HUES6 (cell line): Measurements from ENCODE around the gene CAPN10.

Source experiments
- H3K27ac ChIP-seq: 2 replicates; pipeline ENCODE4 v1.7.0; 2013; ENCODE audit warnings: low read depth, mild to moderate bottlenecking, low read length, inconsistent platforms
- H3K27me3 ChIP-seq: 2 replicates; pipeline ENCODE4 v1.6.1; 2013; ENCODE audit warnings: low read length; ENCODE audit not compliant: control insufficient read depth, insufficient read depth
- H3K36me3 ChIP-seq: 2 replicates; pipeline ENCODE4 v1.6.1; 2013; ENCODE audit warnings: low read length; ENCODE audit not compliant: control insufficient read depth, insufficient read depth
- H3K4me1 ChIP-seq: 2 replicates; pipeline ENCODE4 v1.6.1; 2013; ENCODE audit warnings: low read length; ENCODE audit not compliant: control insufficient read depth, insufficient read depth
- H3K4me3 ChIP-seq: 2 replicates; pipeline ENCODE4 v1.5.1; 2013; ENCODE audit warnings: low read depth, low read length
- H3K9ac ChIP-seq: one replicate; pipeline ENCODE4 v1.6.1; 2013; ENCODE audit warnings: mild to moderate bottlenecking, low read length
- H3K9me3 ChIP-seq: 2 replicates; pipeline ENCODE4 v1.6.1; 2013; ENCODE audit warnings: low read depth, low read length; ENCODE audit not compliant: control insufficient read depth, insufficient read depth

The CAPN10 gene

DNA sequence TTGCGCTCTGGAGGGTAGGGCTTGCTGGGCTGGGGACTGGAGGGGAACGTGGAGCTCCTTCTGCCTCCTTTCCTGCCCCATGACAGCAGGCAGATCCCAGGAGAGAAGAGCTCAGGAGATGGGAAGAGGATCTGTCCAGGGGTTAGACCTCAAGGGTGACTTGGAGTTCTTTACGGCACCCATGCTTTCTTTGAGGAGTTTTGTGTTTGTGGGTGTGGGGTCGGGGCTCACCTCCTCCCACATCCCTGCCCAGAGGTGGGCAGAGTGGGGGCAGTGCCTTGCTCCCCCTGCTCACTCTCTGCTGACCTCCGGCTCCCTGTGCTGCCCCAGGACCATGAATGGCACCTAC, 43.1 kb downstream of the CAPN10 start:
- Histone ChIP-seq H3K27me3 (no peaks in the 10 kb centered on the region), H3K4me3 (no peak overlapping the region), H3K4me1 (peaks cover 4% of the 10 kb centered on the region; the same call in 1 of the 2 replicates), H3K36me3 (no peaks in the 10 kb centered on the region), H3K9ac (no peak overlapping the region), H3K9me3 (peaks cover 29% of the 10 kb centered on the region), H3K27ac (no peak overlapping the region)

DNA sequence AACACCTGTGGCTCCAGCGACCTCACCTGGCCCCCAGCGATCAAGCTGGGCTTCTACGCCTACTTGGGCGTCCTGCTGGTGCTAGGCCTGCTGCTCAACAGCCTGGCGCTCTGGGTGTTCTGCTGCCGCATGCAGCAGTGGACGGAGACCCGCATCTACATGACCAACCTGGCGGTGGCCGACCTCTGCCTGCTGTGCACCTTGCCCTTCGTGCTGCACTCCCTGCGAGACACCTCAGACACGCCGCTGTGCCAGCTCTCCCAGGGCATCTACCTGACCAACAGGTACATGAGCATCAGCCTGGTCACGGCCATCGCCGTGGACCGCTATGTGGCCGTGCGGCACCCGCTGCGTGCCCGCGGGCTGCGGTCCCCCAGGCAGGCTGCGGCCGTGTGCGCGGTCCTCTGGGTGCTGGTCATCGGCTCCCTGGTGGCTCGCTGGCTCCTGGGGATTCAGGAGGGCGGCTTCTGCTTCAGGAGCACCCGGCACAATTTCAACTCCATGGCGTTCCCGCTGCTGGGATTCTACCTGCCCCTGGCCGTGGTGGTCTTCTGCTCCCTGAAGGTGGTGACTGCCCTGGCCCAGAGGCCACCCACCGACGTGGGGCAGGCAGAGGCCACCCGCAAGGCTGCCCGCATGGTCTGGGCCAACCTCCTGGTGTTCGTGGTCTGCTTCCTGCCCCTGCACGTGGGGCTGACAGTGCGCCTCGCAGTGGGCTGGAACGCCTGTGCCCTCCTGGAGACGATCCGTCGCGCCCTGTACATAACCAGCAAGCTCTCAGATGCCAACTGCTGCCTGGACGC, 43.6 kb downstream of the CAPN10 start:
- Histone ChIP-seq H3K27me3 (no peaks in the 10 kb centered on the region), H3K27ac (no peak overlapping the region), H3K4me1 (no peaks in the 10 kb centered on the region; the same call in 1 of the 2 replicates), H3K9me3 (peaks cover 35% of the 10 kb centered on the region), H3K9ac (no peak overlapping the region), H3K4me3 (no peak overlapping the region), H3K36me3 (no peaks in the 10 kb centered on the region)

DNA sequence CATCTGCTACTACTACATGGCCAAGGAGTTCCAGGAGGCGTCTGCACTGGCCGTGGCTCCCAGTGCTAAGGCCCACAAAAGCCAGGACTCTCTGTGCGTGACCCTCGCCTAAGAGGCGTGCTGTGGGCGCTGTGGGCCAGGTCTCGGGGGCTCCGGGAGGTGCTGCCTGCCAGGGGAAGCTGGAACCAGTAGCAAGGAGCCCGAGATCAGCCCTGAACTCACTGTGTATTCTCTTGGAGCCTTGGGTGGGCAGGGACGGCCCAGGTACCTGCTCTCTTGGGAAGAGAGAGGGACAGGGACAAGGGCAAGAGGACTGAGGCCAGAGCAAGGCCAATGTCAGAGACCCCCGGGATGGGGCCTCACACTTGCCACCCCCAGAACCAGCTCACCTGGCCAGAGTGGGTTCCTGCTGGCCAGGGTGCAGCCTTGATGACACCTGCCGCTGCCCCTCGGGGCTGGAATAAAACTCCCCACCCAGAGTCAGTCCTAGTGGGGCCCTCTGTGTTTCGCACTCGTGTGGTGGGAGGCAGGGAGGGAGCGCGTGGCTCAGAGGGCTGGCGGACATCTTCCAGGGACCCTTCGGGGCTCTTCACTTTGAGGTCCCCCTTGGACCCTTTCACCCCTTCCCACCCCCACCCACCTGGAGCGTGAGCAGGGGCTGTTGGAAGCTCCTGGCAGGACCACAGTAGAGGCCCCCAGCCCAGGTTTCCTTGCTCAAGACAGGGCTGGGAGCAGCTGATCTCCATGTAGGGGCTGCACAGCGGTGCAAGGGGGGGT, 44.4 kb downstream of the CAPN10 start:
- no peak overlapping the region for H3K9ac ChIP-seq
- H3K4me1 ChIP-seq: no peaks in the 10 kb centered on the region
- H3K4me3 ChIP-seq: no peak overlapping the region
- no peak overlapping the region for H3K27ac ChIP-seq
- no peaks in the 10 kb centered on the region for H3K36me3 ChIP-seq
- peaks cover 42% of the 10 kb centered on the region for H3K9me3 ChIP-seq
- H3K27me3 ChIP-seq: no peaks in the 10 kb centered on the region

DNA sequence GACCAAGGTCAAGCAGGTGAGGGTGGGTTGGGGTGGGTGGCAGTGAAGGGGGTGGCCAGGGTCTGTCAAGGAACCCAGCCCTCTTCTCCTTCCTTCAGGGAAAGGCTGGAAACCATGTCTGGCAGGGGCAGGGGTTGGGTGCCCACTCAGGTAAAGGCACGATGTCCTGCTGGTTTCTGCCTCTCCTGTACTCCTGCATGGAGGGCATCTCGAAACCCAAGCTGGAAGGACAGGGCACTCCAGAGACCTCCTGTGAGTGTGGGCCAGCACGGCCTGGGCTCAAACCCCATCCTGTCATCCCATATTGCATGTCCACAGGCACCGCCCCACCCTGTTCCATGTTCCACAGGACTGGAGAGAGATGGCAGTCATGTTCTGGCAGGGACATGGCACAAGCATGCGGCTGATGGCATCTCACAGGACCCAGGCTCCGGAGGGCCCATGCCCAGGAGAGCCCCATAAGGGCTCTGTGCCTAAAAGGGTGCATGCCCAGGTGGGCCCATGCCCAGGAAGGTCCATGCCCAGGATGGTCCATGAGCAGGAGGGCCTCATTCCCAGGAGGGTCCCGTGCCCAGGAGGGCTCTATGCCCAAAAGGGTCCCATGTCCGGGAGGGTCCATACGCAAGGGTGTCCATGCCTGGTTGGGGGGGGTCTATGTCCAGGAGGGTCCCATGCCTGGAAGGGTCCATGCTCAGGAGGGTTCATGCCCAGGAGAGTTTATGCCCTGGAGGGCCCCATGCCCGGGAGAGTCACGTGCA, 45.2 kb downstream of the CAPN10 start:
- Histone ChIP-seq H3K4me3 (no peak overlapping the region), H3K27ac (no peak overlapping the region), H3K4me1 (no peaks in the 10 kb centered on the region), H3K9me3 (peaks cover 46% of the 10 kb centered on the region), H3K36me3 (no peaks in the 10 kb centered on the region), H3K9ac (no peak overlapping the region), H3K27me3 (no peaks in the 10 kb centered on the region)

DNA sequence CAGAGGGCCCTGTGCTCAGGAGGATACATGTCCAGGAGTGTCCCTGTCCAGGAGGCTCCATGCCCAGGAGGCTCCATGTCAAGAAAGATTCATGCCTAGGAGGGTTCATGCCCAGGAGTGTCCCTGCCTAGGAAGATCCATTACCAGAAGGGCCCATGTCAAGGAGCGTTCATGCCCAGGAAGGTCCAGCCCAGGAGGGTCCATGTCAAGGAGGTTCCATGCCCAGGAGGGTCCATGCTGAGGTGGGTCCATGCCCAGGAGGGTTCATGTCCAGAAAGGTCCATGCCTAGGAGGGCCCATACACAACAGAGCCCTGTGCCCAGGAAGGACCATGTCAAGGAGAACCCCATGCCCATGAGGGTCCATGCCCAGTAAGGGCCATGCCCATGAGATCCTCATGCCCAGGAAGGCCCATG, 45.8 kb downstream of the CAPN10 start:
- Histone ChIP-seq H3K9ac (no peak overlapping the region), H3K36me3 (no peaks in the 10 kb centered on the region), H3K4me1 (no peaks in the 10 kb centered on the region), H3K4me3 (no peak overlapping the region), H3K27me3 (no peaks in the 10 kb centered on the region; the same call in 1 of the 2 replicates), H3K27ac (no peak overlapping the region), H3K9me3 (peaks cover 46% of the 10 kb centered on the region)

DNA sequence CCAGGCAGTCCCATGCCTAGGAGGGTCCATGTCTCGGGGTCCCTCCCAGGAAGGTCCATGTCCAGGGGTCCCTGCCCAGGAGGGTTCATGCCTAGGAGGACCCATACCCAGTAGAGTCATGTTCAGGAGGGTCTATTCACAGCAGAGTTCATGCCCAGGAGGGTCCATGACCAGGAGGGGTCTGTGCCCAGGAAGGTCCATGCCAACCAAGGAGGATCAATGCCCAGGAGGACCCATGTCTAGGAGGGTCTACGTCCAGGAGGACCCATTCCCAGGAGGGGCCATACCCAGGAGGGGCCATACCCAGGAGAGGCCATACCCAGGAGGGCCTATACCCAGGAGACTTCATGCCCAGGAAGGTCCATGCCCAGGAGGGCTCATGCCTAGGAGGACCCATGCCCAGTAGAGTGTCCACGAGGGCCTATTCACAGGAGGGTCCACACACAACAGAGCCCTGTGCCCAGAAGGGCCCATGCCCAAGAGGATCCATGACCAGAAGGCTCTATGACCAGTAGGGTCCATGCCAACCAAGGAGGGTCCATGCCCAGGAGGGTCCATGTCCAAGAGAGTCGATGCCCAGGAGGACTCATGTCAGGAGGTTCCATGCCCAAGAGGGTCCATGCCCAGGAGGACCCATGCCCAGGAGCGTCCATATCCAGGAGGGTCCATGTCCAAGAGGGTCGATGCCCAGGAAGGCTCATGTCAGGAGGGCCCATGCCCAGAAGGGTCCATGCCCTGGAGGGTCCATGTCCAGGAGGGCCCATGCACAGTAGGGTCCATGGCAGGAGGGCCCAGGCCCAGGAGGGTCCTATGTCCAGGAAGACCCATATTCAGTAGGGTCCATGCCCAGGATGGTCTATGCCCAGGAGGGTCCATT, 48.8 kb downstream of the CAPN10 start:
- Histone ChIP-seq H3K9ac (no peak overlapping the region), H3K4me3 (no peak overlapping the region), H3K9me3 (peaks cover 46% of the 10 kb centered on the region), H3K27ac (no peak overlapping the region), H3K4me1 (no peaks in the 10 kb centered on the region), H3K27me3 (peaks cover 24% of the 10 kb centered on the region; the same call in 1 of the 2 replicates), H3K36me3 (no peaks in the 10 kb centered on the region)

DNA sequence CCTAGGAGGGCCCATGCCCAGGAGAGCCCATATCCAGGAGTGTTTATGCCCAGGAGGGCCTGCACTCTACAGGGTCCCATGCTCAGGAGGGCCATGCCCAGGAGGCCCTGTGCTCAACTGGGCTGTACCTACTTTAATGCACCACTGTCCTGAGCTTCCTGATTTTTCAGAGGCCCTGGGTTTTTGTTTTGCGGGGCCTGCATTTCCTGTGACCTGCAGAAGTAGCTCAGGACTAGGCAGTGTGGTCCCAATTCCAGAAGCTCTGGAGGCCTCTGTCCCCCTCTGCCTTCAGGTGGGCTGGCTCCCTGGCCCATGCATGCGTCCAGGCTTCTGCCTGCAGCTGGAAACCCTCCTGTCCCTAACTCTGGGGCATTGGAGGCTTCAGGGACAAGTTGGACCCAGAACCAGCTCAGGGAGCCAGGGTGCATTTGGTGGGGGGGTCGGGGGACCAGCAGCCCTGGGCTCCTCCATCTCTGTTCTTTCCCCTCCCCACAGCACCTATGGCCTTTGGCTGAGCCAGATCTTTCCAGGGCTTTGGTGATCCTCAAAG, 49.5 kb downstream of the CAPN10 start:
- H3K27me3 ChIP-seq: peaks cover 28% of the 10 kb centered on the region; the same call in 1 of the 2 replicates

DNA sequence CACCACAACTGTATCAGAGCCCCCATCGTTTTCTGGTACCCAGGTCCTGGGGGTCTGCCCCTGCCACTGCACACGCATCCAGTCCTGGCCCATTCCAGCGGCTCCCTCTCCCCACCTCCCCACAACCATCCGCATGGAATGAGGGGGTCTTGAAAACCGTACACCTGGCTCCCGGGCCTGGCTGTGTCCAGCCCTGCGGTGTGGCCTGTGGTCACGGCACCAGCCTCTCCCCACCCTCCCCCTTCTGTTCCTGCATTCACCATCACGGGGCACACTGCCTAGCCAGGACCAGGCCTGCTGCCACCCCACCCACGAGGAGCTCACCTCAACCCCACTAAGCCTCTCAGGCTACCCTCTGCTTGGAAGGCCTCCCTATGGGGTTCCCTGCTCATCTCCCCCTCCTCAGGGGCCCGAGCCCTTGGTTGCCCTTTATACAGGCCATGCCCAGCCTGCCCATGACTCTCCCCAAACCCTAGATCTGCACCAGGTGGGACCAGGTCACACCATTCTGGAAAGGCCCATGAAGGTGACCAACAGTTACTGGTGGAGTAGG, 50.1 kb downstream of the CAPN10 start:
- H3K4me1 ChIP-seq: no peaks in the 10 kb centered on the region
- H3K9me3 ChIP-seq: peaks cover 45% of the 10 kb centered on the region
- no peak overlapping the region for H3K9ac ChIP-seq
- peaks cover 28% of the 10 kb centered on the region; the same call in 1 of the 2 replicates for H3K27me3 ChIP-seq
- H3K27ac ChIP-seq: no peak overlapping the region
- H3K36me3 ChIP-seq: no peaks in the 10 kb centered on the region
- H3K4me3 ChIP-seq: no peak overlapping the region

More for the DNA sequence above, 49.5 kb downstream of the CAPN10 start:
- H3K4me3 ChIP-seq: no peak overlapping the region
- no peaks in the 10 kb centered on the region for H3K4me1 ChIP-seq
- peaks cover 46% of the 10 kb centered on the region for H3K9me3 ChIP-seq
- no peaks in the 10 kb centered on the region for H3K36me3 ChIP-seq
- H3K9ac ChIP-seq: no peak overlapping the region
- no peak overlapping the region for H3K27ac ChIP-seq

DNA sequence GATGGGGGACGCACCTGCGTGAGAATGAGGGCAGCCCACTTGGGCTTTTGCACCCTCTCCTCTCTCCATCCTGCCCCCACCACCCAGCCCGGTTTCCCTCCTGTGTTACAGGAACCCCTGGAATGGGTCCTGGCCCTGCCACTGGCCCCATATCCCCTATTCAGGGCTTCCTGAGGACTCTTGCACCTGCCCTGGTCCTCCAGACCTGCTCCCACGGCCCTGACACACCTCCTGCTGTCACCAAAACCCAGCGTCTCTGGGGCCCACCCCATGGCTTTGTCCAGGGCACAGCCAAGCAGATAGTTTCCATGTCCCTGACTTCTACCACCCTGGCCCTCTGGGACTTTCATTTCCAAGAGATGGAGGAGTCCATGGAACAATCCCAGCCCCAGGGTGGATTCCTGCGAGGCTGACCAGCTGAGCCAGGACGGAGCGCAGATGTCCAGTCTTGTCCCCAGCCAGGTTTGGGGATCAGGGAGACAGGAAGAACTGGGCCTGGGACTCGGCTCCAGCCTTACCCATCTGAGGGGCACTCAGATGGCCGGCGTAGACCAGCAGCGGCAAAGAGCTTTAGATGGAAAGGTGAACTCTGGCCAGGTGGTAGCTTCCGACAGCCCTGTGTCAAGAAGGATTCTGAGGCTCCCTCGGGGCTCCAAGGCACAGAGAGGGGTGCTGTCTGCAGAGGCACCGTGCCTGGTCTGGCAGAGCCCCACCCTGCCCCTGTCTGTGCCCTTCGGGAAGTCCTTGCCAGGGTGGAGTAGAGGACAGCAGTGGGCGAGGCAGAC, 50.8 kb downstream of the CAPN10 start:
- peaks cover 28% of the 10 kb centered on the region; the same call in 1 of the 2 replicates for H3K27me3 ChIP-seq
- H3K9me3 ChIP-seq: peaks cover 38% of the 10 kb centered on the region
- H3K9ac ChIP-seq: no peak overlapping the region

More for the DNA sequence above, 50.8 kb downstream of the CAPN10 start:
- H3K4me1 ChIP-seq: no peaks in the 10 kb centered on the region
- no peak overlapping the region for H3K27ac ChIP-seq
- no peak overlapping the region for H3K4me3 ChIP-seq
- no peaks in the 10 kb centered on the region for H3K36me3 ChIP-seq
